Ovary (tissue), 3 donors: Measurements from ENCODE around the gene IMMT.

ENCODE experiments used
- CTCF ChIP-seq, 3 donors: fragments of 450-650 bp in 2 of 3; fragments of 200-600 bp in 1 of 3; IDR thresholded peaks; one replicate each; pipeline versions ENCODE4 v1.5.1 to v1.8.0; 2016 to 2022; ENCODE audit warnings: antibody characterized with exemption in 3 of 3, mild to moderate bottlenecking in 1 of 3
- POLR2A ChIP-seq: fragments of 450-650 bp; IDR thresholded peaks from one replicate; pipeline ENCODE4 v1.6.1; 2017; ENCODE audit warnings: antibody characterized with exemption, mild to moderate bottlenecking, moderate library complexity
- donor health status: DM: no; HTN: no; CAD: no.

- TF ChIP-seq CTCF (IDR thresholded peaks at IDR 0.05) (no peak), POLR2A (no peak)
These were observed 559 bp downstream of the IMMT start for GRCh38 chr2:86194751-86195054.
